ENCODE measurements around the gene BRAF. TPM values are rescaled to one million over a fixed set of nuclear protein-coding genes. Genes with fewer than 3 reads are reported as not detected.
"Not testable (repeated sequence)": the region's sequence is repeated elsewhere in the genome, so short reads cannot be mapped to it uniquely, and the experiment has no call there.

BRAF gene
- total RNA-seq, 1 donor from 2014 or later: 48.0 TPM

GRCh38 chr7:140928491-140929309 lies 4.0 kb upstream of the BRAF start:
- Histone ChIP-seq H3K27me3 (peaks cover 18% of the 10 kb centered on the region), H2AFZ (replicated peaks) (no peak overlapping the region), H3K4me1 (no peaks in the 10 kb centered on the region), H3K4me2 (no peak overlapping the region), H3F3A (ENCODE audit: low read depth) (peaks cover 13% of the 10 kb centered on the region), H3K4me3 (no peak overlapping the region), H3K36me3 (no peaks in the 10 kb centered on the region), H4K20me1 (ENCODE audit: low read depth) (peaks cover 3% of the 10 kb centered on the region), H3K9ac (no peak overlapping the region), H3K9me3 (ENCODE audit: low read depth) (no peaks in the 10 kb centered on the region), H3K79me2 (ENCODE audit: low read depth) (peaks cover 8% of the 10 kb centered on the region), H3K27ac (no peak overlapping the region)
- TF ChIP-seq CTCF (IDR thresholded peaks at IDR 0.05) (no peak), EZH2 (IDR thresholded peaks at IDR 0.05) (no peak), EZH2phosphoT487 (IDR thresholded peaks at IDR 0.05) (no peak)
- peaks cover 3% of the 10 kb centered on the region for H3K9me3 Mint-ChIP-seq
- peaks cover 3% of the 10 kb centered on the region for H3K4me1 Mint-ChIP-seq
- no peak overlapping the region for H3K27ac Mint-ChIP-seq
- no peak for DNase-seq (ENCODE audit: low spot score)
- no peaks in the 10 kb centered on the region for H3K36me3 Mint-ChIP-seq
- H3K27me3 Mint-ChIP-seq (ENCODE audit: insufficient read depth, low read depth): peaks cover 2% of the 10 kb centered on the region
- no peak overlapping the region for H3K4me3 Mint-ChIP-seq

- not testable (repeated sequence) for H3K4me2 ChIP-seq; H3K27ac ChIP-seq; H2AFZ ChIP-seq (replicated peaks); DNase-seq (ENCODE audit: low spot score); H3K4me3 Mint-ChIP-seq; H3K36me3 ChIP-seq; H3K9me3 ChIP-seq (ENCODE audit: low read depth); H3K27me3 Mint-ChIP-seq (ENCODE audit: insufficient read depth, low read depth); H3K9me3 Mint-ChIP-seq; H3K4me1 ChIP-seq; H3K9ac ChIP-seq; H3K36me3 Mint-ChIP-seq; H3K4me3 ChIP-seq; H3K4me1 Mint-ChIP-seq; H3K27ac Mint-ChIP-seq
- Histone ChIP-seq H3K27me3 (peaks cover 18% of the 10 kb centered on the region), H3K79me2 (ENCODE audit: low read depth) (peaks cover 15% of the 10 kb centered on the region), H4K20me1 (ENCODE audit: low read depth) (peaks cover 10% of the 10 kb centered on the region), H3F3A (ENCODE audit: low read depth) (peaks cover 15% of the 10 kb centered on the region)
Observed at GRCh38 chr7:140927945-140928344, 3.2 kb upstream of the BRAF start.

DNA sequence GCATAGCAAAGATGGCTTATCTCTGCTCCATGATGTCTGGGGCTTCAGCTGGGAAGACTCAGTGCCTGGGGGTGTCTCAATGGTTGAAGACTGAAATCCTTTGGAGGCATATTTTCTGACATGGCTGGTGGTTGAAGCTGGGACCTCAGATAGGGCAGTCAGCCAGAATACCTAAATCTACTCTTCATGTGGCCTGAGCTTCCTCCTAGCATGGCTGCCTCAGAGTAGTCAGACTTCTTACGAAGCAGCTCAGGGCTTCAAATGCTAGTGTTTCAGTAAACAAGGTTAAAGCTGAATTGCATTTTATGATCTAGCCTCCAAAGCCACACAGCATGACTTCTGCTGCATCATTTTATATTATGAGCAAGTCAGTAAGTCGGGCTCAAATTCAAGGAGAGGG lies 2.6 kb upstream of the BRAF start:
- no peak overlapping the region for H3K27ac Mint-ChIP-seq
- H3K4me3 Mint-ChIP-seq: no peak overlapping the region

More for the DNA sequence above, 2.6 kb upstream of the BRAF start:
- H3K9me3 ChIP-seq (ENCODE audit: low read depth): no peaks in the 10 kb centered on the region
- no peak for DNase-seq (ENCODE audit: low spot score)
- H3K27me3 ChIP-seq: peaks cover 18% of the 10 kb centered on the region
- no peaks in the 10 kb centered on the region for H3K36me3 ChIP-seq
- peaks cover 11% of the 10 kb centered on the region for H3K4me1 ChIP-seq
- H3K36me3 Mint-ChIP-seq: no peaks in the 10 kb centered on the region
- H3K79me2 ChIP-seq (ENCODE audit: low read depth): peaks cover 21% of the 10 kb centered on the region
- no peak overlapping the region for H3K27ac ChIP-seq
- H3K4me3 ChIP-seq: no peak overlapping the region
- no peak overlapping the region for H3K9ac ChIP-seq
- H3K9me3 Mint-ChIP-seq: peaks cover 3% of the 10 kb centered on the region
- H3F3A ChIP-seq (ENCODE audit: low read depth): peaks cover 15% of the 10 kb centered on the region
- no peak overlapping the region for H3K4me2 ChIP-seq
- TF ChIP-seq EZH2phosphoT487 (IDR thresholded peaks at IDR 0.05) (no peak), CTCF (IDR thresholded peaks at IDR 0.05) (no peak), EZH2 (IDR thresholded peaks at IDR 0.05) (no peak)
- H4K20me1 ChIP-seq (ENCODE audit: low read depth): peaks cover 16% of the 10 kb centered on the region
- peaks cover 3% of the 10 kb centered on the region for H3K4me1 Mint-ChIP-seq
- H2AFZ ChIP-seq (replicated peaks): no peak overlapping the region
- peaks cover 2% of the 10 kb centered on the region for H3K27me3 Mint-ChIP-seq (ENCODE audit: insufficient read depth, low read depth)
